ENCODE measurements around the gene RANBP1. TPM values are rescaled to one million over a fixed set of nuclear protein-coding genes. Genes with fewer than 3 reads are reported as not detected.

RANBP1 gene
- total RNA-seq, 1 experiment from 2014 or later, result 522 TPM

GRCh38 chr22:20173246-20173645 is 57.3 kb downstream of the RANBP1 start:
- H2BK12ac ChIP-seq (ENCODE audit: insufficient read length, low read depth, low read length), result no peak overlapping the region
- TF ChIP-seq CTCF (conservative IDR thresholded peaks at IDR 0.05), result no peak
- H2BK5ac ChIP-seq (ENCODE audit: insufficient read length, low read length), result no peak overlapping the region
- H4K8ac ChIP-seq (replicated peaks; ENCODE audit: insufficient read length, low read depth, low read length), result no peak overlapping the region
- no peaks in the 10 kb centered on the region; a peak in 1 of 5 replicates for H3K9me3 Mint-ChIP-seq
- H2AK5ac ChIP-seq (ENCODE audit: insufficient read length, low read length), result no peak overlapping the region
- H3K79me2 ChIP-seq (ENCODE audit: insufficient read depth, low read length), result no peaks in the 10 kb centered on the region
- H3K27ac ChIP-seq (ENCODE audit: insufficient read length, low read depth, low read length), result no peak overlapping the region
- H3K4me3 Mint-ChIP-seq, result no peak overlapping the region
- no peak overlapping the region for H3K14ac ChIP-seq (ENCODE audit: insufficient read depth, low read length)
- no peak overlapping the region for H2BK15ac ChIP-seq (ENCODE audit: low read depth, low read length)
- no peaks in the 10 kb centered on the region for H3K27me3 ChIP-seq (ENCODE audit: insufficient read depth, low read length)
- no peak overlapping the region for H3K4ac ChIP-seq (ENCODE audit: low read depth, low read length)
- H3K18ac ChIP-seq (ENCODE audit: insufficient read length, low read depth, low read length), result no peak overlapping the region
- peak overlapping the region in 1 of 3 experiments; percentile 51; a peak in 2 of 7 replicates for H3K27ac Mint-ChIP-seq
- no peaks in the 10 kb centered on the region for H3K36me3 Mint-ChIP-seq (ENCODE audit: insufficient read depth in 1 of 3, low read depth in 3 of 3)
- no peak overlapping the region for H2BK20ac ChIP-seq (ENCODE audit: low read depth, low read length, poor library complexity, severe bottlenecking)
- H3K4me1 ChIP-seq (ENCODE audit: insufficient read depth, low read length), result no peaks in the 10 kb centered on the region
- H2BK120ac ChIP-seq (ENCODE audit: low read depth, low read length, poor library complexity, severe bottlenecking), result no peak overlapping the region
- no CpG with 5 or more reads among the region's 11 CpGs for WGBS (ENCODE audit: extremely low coverage, insufficient read length, low lambda C conversion rate)
- H3T11ph ChIP-seq (ENCODE audit: low read length), result no peak overlapping the region
- H3K23ac ChIP-seq (ENCODE audit: insufficient read length, low read depth, low read length), result no peak overlapping the region
- no peak overlapping the region for H4K5ac ChIP-seq (ENCODE audit: insufficient read length, low read depth, low read length)
- no peaks in the 10 kb centered on the region for H3K79me1 ChIP-seq (ENCODE audit: insufficient read depth, low read depth, low read length, poor library complexity, severe bottlenecking)
- H2AFZ ChIP-seq (ENCODE audit: low read length), result no peak overlapping the region
- no peaks in the 10 kb centered on the region for H3K23me2 ChIP-seq (ENCODE audit: insufficient read length, low read depth, low read length, poor library complexity, severe bottlenecking)
- DNase-seq, result no peak
- peaks cover 3 to 21% of the 10 kb centered on the region in 2 experiments; a peak in 2 of 4 replicates for H3K4me1 Mint-ChIP-seq
- no peak overlapping the region for H3K56ac ChIP-seq (ENCODE audit: insufficient read length, low read depth, low read length)
- no peaks in the 10 kb centered on the region for H3K9me3 ChIP-seq (ENCODE audit: control insufficient read depth, low read depth, low read length)
- no peak overlapping the region for H3K9ac ChIP-seq (ENCODE audit: extremely low read depth, insufficient read length, low read length)
- no peak overlapping the region for H4K91ac ChIP-seq (ENCODE audit: insufficient read length, low read depth, low read length)
- H4K20me1 ChIP-seq (ENCODE audit: control insufficient read depth, insufficient read depth, insufficient read length), result no peaks in the 10 kb centered on the region
- no peak overlapping the region for H3K4me2 ChIP-seq (ENCODE audit: insufficient read depth, insufficient read length, low read length)
- no peaks in the 10 kb centered on the region; the same call in 1 of the 2 replicates for H3K27me3 Mint-ChIP-seq (ENCODE audit: low read depth)

Measured in H9 (cell line).